ENCODE measurements around the gene NLRP6. TPM values are rescaled to one million over a fixed set of nuclear protein-coding genes. Genes with fewer than 3 reads are reported as not detected.
"Not testable (repeated sequence)": the region's sequence is repeated elsewhere in the genome, so short reads cannot be mapped to it uniquely, and the experiment has no call there.

The NLRP6 gene
- total and polyA plus RNA-seq, 2 donors (not counting 1 experiment from before 2014, with no cell fraction given) = 1.4 to 2.7 TPM

GRCh38 chr11:313304-313786 lies 35.1 kb downstream of the NLRP6 start:
- DNase-seq = no peak
- Histone ChIP-seq H3K4me3 (ENCODE audit: control extremely low read depth in 1 of 5, extremely low read depth in 1 of 5, insufficient read depth in 1 of 5, low read depth in 2 of 5, low read length in 4 of 5) (peak overlapping the region; percentile 44 to 79 (median 60)), H2AFZ (ENCODE audit: insufficient read depth, low read depth, low read length, poor library complexity, severe bottlenecking) (peak overlapping the region; percentile 69), H3K27ac (ENCODE audit: low read length in 2 of 2) (peak overlapping the region; percentile 84 to 89), H3K27me3 (replicated peaks in 1 of 4; ENCODE audit: control extremely low read depth in 1 of 4, control insufficient read depth in 3 of 4, insufficient read depth in 4 of 4, low read length in 3 of 4) (no peaks in the 10 kb centered on the region), H3K4me1 (ENCODE audit: control insufficient read depth in 2 of 2, insufficient read depth in 2 of 2, low read length in 2 of 2) (peaks cover 44 to 69% of the 10 kb centered on the region in 2 donors), H3K9ac (ENCODE audit: low read length) (peak overlapping the region; percentile 57), H4K20me1 (ENCODE audit: control insufficient read depth, insufficient read depth, low read length, poor library complexity, severe bottlenecking) (no peaks in the 10 kb centered on the region), H3K9me3 (ENCODE audit: control extremely low read depth in 1 of 3, control insufficient read depth in 2 of 3, insufficient read depth in 1 of 3, low read length in 2 of 3) (no peaks in the 10 kb centered on the region), H3K36me3 (replicated peaks in 1 of 2; ENCODE audit: control extremely low read depth in 1 of 2, control insufficient read depth in 1 of 2, extremely low read depth in 1 of 2, insufficient read depth in 2 of 2, low read length in 1 of 2) (peaks cover 0 to 2% of the 10 kb centered on the region in 2 experiments), H3K79me2 (ENCODE audit: control insufficient read depth, insufficient read depth, low read length) (peaks cover 41% of the 10 kb centered on the region), H3K4me2 (replicated peaks; ENCODE audit: low read depth, low read length, poor library complexity, severe bottlenecking) (peak overlapping the region; percentile 85)
- no peaks in the 10 kb centered on the region for H3K27me3 Mint-ChIP-seq
- ChIA-PET CTCF (interaction anchor here (1.0 to 2.6 kb wide), 8 partner anchors 9 to 62 kb away, joined by 3 to 11 read pairs (median 6); no protein-coding TSS in a partner anchor), POLR2A (interaction anchor here (1.1 kb wide), 1 partner anchor 37 kb away, joined by 3 read pairs; no protein-coding TSS in a partner anchor)
- peak overlapping the region; percentile 94 for H3K27ac Mint-ChIP-seq
- intact Hi-C loops (cut with micrococcal nuclease) = no loop called here
- no peaks in the 10 kb centered on the region for H3K9me3 Mint-ChIP-seq (ENCODE audit: insufficient read depth)
- TF ChIP-seq EZH2 (IDR thresholded peaks at IDR 0.05; ENCODE audit: borderline replicate concordance, insufficient read depth, low read depth, low read length, poor library complexity, severe bottlenecking) = no peak
- ATAC-seq (ENCODE audit: low read depth) = no peak
- 40% methylated on average over 8 of the region's 8 CpGs for WGBS (ENCODE audit: insufficient coverage)
- H3K4me3 Mint-ChIP-seq = peak overlapping the region; percentile 93
- H3K4me1 Mint-ChIP-seq = peaks cover 59% of the 10 kb centered on the region

- intact Hi-C loops (cut with micrococcal nuclease) = no loop called here
- no peaks in the 10 kb centered on the region for H4K20me1 ChIP-seq (ENCODE audit: control insufficient read depth, insufficient read depth, low read length, poor library complexity, severe bottlenecking)
- Mint-ChIP-seq H3K27me3 (no peaks in the 10 kb centered on the region), H3K27ac (peak within 1 kb of the TSS; percentile 94), H3K4me3 (peak within 1 kb of the TSS; percentile 93), H3K9me3 (ENCODE audit: insufficient read depth) (no peaks in the 10 kb centered on the region), H3K4me1 (peaks cover 55% of the 10 kb centered on the region)
- H3K9me3 ChIP-seq (ENCODE audit: control extremely low read depth in 1 of 3, control insufficient read depth in 2 of 3, insufficient read depth in 1 of 3, low read length in 2 of 3) = no peaks in the 10 kb centered on the region
- POLR2A ChIA-PET = no interaction called here
- peak within 1 kb of the TSS; percentile 57 for H3K9ac ChIP-seq (ENCODE audit: low read length)
- H3K27ac ChIP-seq (ENCODE audit: low read length in 2 of 2) = peak within 1 kb of the TSS; percentile 84 to 89
- DNase-seq (peak; percentile 78), ATAC-seq (ENCODE audit: low read depth) (peak; percentile 37)
- TF ChIP-seq, protein P1, sequence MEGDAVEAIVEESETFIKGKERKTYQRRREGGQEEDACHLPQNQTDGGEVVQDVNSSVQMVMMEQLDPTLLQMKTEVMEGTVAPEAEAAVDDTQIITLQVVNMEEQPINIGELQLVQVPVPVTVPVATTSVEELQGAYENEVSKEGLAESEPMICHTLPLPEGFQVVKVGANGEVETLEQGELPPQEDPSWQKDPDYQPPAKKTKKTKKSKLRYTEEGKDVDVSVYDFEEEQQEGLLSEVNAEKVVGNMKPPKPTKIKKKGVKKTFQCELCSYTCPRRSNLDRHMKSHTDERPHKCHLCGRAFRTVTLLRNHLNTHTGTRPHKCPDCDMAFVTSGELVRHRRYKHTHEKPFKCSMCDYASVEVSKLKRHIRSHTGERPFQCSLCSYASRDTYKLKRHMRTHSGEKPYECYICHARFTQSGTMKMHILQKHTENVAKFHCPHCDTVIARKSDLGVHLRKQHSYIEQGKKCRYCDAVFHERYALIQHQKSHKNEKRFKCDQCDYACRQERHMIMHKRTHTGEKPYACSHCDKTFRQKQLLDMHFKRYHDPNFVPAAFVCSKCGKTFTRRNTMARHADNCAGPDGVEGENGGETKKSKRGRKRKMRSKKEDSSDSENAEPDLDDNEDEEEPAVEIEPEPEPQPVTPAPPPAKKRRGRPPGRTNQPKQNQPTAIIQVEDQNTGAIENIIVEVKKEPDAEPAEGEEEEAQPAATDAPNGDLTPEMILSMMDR (IDR thresholded peaks at IDR 0.05) = no peak
- TF ChIP-seq EZH2 (IDR thresholded peaks at IDR 0.05; ENCODE audit: borderline replicate concordance, insufficient read depth, low read depth, low read length, poor library complexity, severe bottlenecking) = no peak
- peaks cover 0 to 2% of the 10 kb centered on the region in 2 experiments for H3K36me3 ChIP-seq (replicated peaks in 1 of 2; ENCODE audit: control extremely low read depth in 1 of 2, control insufficient read depth in 1 of 2, extremely low read depth in 1 of 2, insufficient read depth in 2 of 2, low read length in 1 of 2)
- peak within 1 kb of the TSS; percentile 44 to 79 (median 60) for H3K4me3 ChIP-seq (ENCODE audit: control extremely low read depth in 1 of 5, extremely low read depth in 1 of 5, insufficient read depth in 1 of 5, low read depth in 2 of 5, low read length in 4 of 5)
- peak within 1 kb of the TSS; percentile 69 for H2AFZ ChIP-seq (ENCODE audit: insufficient read depth, low read depth, low read length, poor library complexity, severe bottlenecking)
- CTCF ChIA-PET = interaction anchor here (2.6 kb wide), 1 partner anchor 63 kb away, joined by 11 read pairs; no protein-coding TSS in a partner anchor
- WGBS (ENCODE audit: insufficient coverage) = 1% methylated on average over 15 of the region's 18 CpGs
- no peaks in the 10 kb centered on the region for H3K27me3 ChIP-seq (replicated peaks in 1 of 4; ENCODE audit: control extremely low read depth in 1 of 4, control insufficient read depth in 3 of 4, insufficient read depth in 4 of 4, low read length in 3 of 4)
- H3K4me1 ChIP-seq (ENCODE audit: control insufficient read depth in 2 of 2, insufficient read depth in 2 of 2, low read length in 2 of 2) = peaks cover 42 to 65% of the 10 kb centered on the region in 2 donors
- peak within 1 kb of the TSS; percentile 85 for H3K4me2 ChIP-seq (replicated peaks; ENCODE audit: low read depth, low read length, poor library complexity, severe bottlenecking)
- peaks cover 39% of the 10 kb centered on the region for H3K79me2 ChIP-seq (ENCODE audit: control insufficient read depth, insufficient read depth, low read length)
Measured at GRCh38 chr11:313787-314553, 35.8 kb downstream of the NLRP6 start, which contains the start of gene IFITM1. TSS of gene IFITM1 (plus strand) at chr11:314040. CDS start at chr11:314171, 131 bp downstream.

- H4K20me1 ChIP-seq (ENCODE audit: control insufficient read depth, insufficient read depth, low read length, poor library complexity, severe bottlenecking); DNase-seq; H3K9me3 Mint-ChIP-seq (ENCODE audit: insufficient read depth); H3K27me3 ChIP-seq (replicated peaks in 1 of 4; ENCODE audit: control extremely low read depth in 1 of 4, control insufficient read depth in 3 of 4, insufficient read depth in 4 of 4, low read length in 3 of 4); intact Hi-C loops (cut with micrococcal nuclease); H3K36me3 ChIP-seq (replicated peaks in 1 of 2; ENCODE audit: control extremely low read depth in 1 of 2, control insufficient read depth in 1 of 2, extremely low read depth in 1 of 2, insufficient read depth in 2 of 2, low read length in 1 of 2); POLR2A ChIA-PET; H3K27me3 Mint-ChIP-seq; CTCF ChIA-PET; ATAC-seq (ENCODE audit: low read depth); H3K9me3 ChIP-seq (ENCODE audit: control extremely low read depth in 1 of 3, control insufficient read depth in 2 of 3, insufficient read depth in 1 of 3, low read length in 2 of 3): not testable (repeated sequence)
- Histone ChIP-seq H3K79me2 (ENCODE audit: control insufficient read depth, insufficient read depth, low read length) (peaks cover 36% of the 10 kb centered on the region), H3K27ac (ENCODE audit: low read length in 2 of 2) (peak overlapping the region; percentile 84 to 89), H3K9ac (ENCODE audit: low read length) (peak overlapping the region; percentile 57), H2AFZ (ENCODE audit: insufficient read depth, low read depth, low read length, poor library complexity, severe bottlenecking) (peak overlapping the region; percentile 69), H3K4me3 (ENCODE audit: control extremely low read depth in 1 of 5, extremely low read depth in 1 of 5, insufficient read depth in 1 of 5, low read depth in 2 of 5, low read length in 4 of 5) (peak overlapping the region in 4 of 5 experiments; percentile 44 to 65 (median 59)), H3K4me1 (ENCODE audit: control insufficient read depth in 2 of 2, insufficient read depth in 2 of 2, low read length in 2 of 2) (peaks cover 40 to 63% of the 10 kb centered on the region in 2 donors), H3K4me2 (replicated peaks; ENCODE audit: low read depth, low read length, poor library complexity, severe bottlenecking) (peak overlapping the region; percentile 85)
- H3K4me1 Mint-ChIP-seq = peaks cover 51% of the 10 kb centered on the region
- H3K4me3 Mint-ChIP-seq = peak overlapping the region; percentile 93
- WGBS (ENCODE audit: insufficient coverage) = no CpG with 5 or more reads among the region's 6 CpGs
- H3K27ac Mint-ChIP-seq = peak overlapping the region; percentile 94
Measured at GRCh38 chr11:314554-314875, 36.3 kb downstream of the NLRP6 start.

Measured in B cell (primary cell).